GM19238 (cell line): Measurements from ENCODE around the gene RPS6KA2.
"Not testable (repeated sequence)": the region's sequence is repeated elsewhere in the genome, so short reads cannot be mapped to it uniquely, and the experiment has no call there.

Experiments used
- DNase-seq: peaks from one replicate; pipeline ENCODE4 v3.0.0; 2011; ENCODE audit warnings: low spot score; ENCODE audit not compliant: insufficient read length

RPS6KA2 gene

DNA sequence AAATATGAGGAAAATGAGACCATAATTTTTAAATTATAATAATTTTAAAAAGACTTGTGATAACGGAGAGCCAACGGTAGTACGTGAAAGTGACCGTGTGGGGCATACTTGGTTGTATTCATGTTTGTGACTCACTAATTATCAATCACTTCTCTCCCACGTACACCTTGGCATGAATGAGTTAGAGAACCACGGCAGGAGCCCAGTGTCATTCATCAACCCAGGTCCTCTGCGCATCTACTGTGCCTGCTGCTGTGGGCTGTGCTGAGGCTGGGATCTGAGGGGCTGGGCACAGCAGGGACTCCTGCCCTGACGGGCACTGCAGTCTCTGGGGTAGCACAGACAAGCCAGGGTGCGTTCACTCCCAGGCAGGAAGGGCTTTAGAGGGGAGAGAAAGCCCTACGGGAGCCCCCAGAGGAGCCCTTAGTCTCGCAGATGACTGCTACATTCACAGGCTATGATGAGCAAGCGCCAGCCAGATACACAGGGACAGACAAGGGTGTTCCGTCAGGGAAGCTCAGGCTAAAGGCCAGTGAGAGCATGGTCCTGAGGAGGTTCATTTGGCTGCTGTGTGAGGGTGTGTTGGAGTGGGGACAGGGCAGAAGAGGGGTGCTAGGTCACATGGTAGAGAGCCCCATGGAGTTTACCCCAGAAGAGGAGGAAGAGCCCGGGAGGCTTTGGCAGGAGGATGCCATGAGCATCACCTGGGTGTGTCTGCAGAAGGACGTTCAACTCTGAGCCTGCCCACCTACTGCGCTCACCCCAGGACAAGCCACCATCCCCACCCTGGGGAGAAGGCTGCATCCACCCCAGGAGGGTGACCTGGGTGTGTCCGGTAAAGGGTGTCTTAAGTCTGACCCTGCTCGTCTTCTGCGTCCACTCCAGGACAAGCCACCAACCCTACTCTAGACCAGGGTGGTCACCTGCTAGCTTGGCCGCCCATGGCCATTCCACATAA lies 8.2 kb upstream of the RPS6KA2 start:
- DNase-seq = no peak

DNA sequence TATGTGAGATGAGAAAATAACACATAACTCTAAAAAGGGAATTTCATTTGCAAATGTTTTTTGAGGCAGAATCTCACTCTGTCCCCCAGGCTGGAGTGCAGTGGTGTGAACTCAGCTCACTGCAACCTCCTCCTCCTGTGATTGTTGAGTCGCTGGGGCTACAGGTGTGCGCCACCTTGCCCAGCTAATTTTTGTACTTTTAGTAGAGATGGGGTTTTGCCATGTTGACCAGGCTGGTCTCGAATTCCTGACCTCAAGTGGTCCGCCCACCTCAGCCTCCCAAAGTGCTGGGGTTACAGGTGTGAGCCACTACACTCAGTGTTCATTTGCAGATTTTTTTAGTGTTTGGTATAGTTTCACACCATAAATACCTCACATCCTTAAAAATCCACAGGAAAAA lies 7.5 kb upstream of the RPS6KA2 start:
- not testable (repeated sequence) for DNase-seq

DNA sequence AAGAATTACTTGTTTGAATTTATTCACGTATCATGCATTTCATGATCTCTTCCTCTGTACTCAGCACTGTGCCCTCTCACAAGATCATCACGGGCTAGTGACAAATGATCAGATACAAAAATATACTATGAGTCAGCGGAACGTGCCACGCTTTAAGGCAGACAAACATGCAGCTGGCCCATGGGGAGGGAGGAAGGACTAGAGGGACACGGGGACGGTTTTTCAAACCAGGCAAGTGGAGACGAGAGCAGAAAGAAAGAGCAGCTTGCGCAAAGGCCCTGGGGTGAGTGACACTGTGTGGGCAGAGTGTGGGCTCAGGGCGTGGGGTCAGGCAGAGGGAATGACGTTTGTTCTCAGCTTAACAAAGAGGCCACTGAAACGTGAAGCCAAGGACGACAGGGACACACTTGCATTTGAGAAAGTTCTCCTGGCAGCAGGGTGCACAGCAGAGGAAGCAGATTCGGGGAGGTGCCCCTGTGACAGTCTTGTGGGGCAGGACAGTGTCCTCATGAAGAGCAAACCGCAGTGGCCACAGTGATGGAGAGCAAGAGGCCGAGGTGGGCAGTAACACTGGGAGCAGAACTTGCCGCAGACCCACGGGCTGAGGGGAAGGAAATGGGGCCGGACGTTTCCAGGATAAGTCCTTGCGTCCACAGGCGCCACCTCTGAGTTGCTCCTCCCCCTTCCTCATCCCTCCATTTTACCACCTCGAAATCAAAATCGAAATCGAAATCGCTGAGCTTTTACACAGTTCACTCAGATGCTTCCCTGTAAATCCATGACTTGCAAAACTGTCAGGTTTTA lies 6.9 kb upstream of the RPS6KA2 start:
- no peak for DNase-seq

DNA sequence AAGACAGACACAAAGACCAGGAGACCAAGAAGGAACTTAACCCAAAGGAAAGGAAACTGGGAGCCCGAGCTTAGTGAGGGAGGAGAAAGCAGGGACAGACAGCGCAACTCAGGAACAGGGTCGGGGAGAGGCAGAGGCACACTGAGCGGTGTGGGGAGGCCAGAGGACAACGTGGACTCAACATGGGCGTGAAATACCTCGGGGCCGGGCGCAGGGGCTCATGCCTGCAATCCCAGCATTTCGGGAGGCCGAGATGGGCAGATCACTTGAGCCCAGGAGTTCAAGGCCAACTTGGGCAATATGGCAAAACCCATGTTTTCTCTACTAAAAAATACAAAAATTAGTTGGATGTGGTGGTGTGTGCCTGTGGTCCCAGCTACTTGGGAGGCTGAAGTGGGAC lies 5.7 kb upstream of the RPS6KA2 start:
- DNase-seq = no peak

DNA sequence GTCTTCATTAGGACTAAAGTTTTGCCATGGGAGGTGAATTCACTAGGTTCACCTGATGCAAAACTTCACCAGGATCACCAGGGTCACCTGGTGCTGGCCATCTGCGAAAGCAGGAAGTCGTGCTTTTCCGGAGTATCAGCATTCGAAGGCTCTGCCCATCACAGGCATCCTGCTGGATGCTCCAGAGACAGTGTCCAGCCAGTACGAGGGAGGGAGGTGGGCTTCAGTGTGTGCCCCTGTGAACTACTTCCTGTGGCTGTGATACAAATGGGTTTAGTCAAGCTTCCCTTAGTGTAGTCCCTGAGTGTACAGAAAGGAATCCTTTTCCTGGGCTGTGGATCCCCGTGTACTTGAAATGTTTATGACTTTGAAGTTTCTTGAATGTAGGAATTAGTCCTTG lies 3.4 kb upstream of the RPS6KA2 start:
- no peak for DNase-seq

DNA sequence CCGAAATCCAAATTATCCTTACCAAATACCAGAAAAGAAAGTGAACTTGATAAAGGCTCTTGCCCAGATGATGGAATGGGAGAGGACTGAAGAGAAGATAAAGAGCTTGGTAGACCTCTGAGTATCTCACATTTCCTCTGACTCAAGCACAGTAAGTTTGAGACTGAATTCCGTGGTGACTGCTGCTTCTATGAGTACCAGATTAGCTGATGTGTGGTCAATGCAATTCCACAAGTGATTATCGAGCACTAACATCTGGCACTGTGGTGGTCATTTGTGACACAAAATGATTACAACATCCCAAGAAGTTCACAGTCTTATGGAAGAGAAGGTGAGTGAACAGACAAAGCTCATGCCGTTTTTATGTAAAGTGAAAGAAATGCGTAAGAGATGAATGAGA lies 2.6 kb upstream of the RPS6KA2 start:
- no peak for DNase-seq

DNA sequence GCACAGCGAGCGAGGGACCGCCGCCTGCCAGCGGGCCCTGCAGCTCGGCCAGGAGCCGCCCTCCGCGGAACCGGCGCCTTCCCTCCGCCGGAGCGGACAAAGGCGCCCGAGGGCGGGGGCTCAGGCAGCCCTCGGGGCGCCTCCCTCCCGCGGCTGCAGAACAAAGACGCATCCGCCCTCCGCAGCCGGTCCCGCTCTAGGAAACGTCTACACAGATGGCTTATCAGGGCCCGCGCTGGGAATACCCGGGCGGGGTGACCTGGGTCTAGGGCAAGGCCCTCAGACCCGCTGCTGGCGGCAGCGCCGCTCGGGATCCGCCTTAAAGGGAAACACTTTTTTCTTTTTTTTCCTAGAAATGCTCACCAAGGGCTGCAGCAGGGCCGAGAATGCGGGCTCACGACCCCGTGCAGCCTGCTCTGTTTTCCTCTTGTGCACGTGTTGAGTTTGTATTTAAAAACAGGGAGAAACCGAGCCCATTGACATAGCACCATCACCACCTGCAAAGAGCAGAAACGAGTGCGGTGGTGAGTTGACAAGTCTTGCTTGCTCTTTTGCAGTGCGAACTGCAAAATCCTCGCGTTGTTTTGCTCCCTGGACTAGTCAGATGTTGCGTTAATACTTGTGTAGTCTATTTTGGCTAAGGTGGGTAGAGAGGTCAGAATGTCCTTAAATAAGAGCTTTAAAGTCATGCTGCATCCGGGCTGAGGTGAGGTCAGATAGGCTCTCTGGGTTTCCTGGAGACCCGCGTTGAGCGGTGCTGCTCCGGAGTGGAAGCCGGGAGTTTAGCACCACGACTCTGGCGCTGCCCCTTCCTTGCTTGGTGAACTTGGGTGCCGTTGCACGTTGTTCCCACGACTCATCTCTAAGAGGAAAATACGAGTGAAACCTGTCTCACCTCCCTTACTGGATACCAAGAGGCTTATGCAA lies 1.1 kb upstream of the RPS6KA2 start:
- DNase-seq = peak; percentile 51

DNA sequence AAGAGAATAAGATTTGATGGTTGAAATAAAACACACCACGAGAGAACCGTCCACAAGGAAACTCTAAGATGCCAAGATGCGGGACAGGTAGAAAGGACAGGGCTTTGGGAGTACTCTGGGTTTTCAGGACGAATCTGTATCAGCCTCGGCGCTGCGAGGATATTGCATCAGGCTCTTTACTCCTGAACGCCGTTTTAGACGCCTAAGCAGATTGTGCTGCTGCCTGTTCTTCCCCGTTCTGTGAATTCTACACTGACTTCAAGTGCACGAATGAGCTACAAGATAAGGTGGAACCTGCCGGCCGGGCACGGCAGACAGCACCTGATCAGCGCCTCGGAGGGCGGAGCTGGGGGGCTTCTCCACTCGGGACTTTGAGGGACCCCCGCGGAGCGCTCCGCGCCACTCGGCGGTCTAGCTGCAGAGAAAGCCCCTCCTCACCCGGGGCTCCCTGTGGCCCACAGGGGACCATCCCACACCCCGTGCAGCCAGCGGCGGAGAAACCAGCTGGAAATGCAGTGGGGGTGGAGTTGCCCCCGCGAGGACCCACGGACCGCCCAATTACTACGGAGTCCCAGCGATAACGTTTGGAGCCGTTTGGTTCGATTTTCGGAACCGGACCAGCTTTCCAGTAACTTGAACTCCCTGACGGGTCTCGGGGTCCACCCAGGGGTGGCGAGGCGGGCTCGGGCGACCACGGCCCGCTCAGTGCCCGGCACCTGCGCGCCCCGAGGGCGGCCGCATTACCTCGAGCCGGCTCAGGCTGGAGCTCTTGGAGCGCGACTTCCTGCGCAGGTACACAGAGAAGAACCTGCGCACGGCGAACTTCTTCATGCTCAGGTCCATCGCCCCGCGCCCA lies 646 bp downstream of the RPS6KA2 start:
- DNase-seq = no peak

DNA sequence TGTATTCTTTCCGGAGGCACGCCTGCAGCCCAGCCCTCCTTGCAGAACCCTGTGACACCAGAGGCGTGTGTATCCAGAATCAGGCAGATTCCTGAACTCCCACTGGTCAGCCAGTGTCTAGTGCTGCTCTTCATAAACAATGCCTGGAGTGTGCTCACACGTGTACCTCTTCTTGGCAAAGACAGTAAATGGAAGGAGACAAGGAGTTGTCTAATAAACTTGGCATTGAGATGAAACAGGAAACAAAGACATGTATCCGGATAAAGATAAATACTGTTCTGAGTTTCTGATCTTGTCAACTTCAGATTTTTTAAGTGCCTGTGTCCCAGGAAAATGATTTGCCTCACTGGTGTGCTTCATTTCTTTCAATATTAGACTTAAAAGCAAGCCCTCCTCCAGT lies 1.7 kb downstream of the RPS6KA2 start:
- no peak for DNase-seq

DNA sequence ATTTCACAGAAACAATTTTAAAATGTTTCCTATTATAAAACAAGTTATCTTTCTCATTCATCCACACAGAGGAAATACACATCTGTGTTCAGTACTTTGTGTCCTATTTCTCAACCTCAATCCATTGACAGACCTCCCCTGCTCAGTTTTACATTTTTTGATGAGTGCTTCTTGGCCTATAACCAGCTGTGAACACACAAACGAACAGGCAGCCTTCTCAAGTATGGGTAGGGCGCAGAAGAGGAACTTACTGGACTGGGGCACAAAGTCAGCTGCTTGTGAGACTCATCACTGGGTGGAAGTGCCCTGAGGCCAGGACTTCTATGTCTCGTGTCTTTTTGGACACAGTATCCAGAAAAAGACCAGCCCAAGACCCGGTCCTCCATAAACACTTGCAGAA lies 2.8 kb downstream of the RPS6KA2 start:
- no peak for DNase-seq

DNA sequence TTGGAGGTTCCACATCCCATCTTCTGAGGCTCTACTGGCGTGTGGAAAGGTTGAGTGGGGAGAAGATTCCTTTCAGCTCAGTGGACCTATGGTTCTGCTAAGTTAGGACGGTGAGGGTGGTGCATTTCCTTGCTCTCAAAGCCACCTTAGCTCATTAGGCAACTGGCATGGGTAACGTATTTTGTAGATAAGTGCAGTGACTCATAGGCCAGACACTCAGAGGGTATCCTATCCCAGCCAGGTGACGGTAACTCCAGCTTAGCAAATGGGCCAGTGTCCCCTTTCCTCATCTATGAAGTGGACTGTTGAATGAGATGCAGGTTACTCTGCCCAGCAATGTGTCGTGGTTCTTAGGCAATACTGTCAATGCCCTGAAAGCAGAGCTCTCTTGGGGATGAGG lies 3.7 kb downstream of the RPS6KA2 start:
- no peak for DNase-seq

DNA sequence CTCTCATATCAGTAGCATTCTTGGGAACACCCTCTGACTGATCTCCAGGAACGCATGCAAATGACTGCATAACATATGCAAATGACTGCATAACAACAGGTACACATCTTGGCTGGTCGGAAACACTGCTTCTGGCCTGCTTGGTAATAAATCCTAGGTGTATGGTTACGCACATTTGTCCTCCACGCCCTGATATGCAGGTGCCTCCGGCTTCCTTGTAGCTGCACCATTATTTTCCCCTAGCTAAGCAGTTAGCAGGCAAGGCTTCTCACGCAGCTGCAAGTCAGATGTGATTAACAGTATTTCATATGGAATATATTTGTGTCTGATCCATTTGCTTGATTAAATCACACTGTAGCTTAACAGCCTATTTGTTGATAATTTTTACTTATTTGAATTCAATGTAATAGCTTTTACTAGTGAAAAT lies 5.9 kb downstream of the RPS6KA2 start:
- no peak for DNase-seq

DNA sequence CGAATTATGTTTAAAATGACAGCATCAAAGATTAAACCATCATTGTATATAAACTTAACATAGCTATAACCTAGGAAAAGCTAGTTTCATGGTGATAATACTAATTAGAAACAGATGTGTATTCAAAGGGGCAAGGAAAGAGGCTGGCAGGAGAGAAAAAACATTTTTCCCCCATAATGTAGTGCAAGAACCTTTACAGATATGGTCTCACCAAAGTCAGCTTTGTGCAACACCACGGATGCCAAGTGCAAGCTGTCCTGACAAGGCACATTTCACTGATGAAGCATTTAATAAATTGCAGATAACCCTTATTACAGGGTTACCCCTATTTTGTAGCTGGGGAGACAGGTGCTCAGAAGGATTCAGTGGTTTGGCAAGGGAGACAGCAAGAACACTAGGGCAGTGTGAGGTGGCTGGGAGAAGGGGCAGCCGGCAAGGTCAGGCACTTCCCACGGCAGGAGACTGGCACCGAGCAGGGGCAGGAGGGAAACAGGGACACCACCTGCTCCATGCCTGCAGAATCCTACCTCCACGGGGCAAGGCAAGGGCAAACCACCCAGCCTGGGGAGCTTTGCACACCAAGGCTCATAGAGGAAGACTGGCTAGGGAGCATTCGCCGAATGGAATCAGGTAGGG lies 6.5 kb downstream of the RPS6KA2 start:
- DNase-seq = no peak

DNA sequence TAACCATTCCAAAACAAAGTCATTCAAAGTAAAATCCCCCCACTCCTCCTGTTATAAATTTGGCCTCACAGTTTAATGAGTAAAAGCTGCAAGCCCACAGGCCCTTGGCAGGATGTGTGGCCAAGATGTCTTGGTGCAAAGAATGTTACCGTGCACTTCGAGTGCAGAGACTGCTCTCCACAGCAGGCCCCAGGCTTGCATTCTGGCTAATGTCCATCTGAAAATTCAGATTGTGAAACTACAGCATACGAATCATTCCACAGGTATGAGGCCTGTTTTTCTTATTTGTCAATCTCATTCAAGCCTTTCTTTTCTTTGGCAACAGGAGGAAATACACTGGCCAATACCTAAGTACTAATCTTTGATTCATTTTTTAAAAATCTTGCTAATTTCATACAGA lies 7.1 kb downstream of the RPS6KA2 start:
- DNase-seq = no peak

DNA sequence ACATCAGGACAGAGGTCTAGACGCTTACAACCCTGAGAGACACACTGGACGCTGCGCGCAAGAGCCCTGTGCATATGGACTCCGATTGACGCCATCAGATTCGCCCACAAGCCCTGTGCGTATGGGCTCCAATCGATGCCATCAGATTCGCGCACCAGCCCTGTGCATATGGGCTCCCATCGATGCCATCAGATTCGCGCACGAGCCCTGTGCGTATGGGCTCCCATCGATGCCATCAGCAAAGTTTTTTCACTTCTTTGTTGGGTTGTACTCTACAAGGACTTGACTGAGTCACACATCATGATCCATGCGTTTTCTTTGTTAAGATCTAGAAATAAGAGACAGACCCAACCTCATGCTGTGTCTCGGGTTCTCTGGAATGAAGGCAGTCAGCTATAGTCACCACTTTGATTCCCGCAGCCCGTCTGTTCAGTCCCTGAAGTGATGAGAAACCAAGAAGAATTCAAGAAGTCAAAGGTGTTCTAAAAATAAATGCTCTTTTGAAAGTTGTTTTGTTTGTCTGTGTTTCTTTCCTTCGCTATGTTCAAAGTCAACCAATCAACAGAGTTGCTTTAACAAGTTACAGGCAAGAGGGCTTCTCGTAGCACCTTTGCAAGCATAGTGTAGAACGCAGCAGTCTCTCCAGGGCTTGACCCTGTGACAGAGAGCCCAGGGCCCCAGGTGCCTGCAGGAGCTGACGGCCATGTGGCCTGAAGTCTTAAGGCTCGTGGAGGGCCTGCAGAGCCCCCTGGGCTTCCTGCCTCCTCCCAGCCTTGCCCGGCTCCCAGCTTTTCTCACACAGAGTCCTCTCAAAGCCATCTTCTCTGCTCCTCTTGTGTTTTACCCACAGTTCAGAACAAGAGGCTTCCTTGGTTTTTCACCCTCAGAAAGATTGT lies 7.9 kb downstream of the RPS6KA2 start:
- no peak for DNase-seq

DNA sequence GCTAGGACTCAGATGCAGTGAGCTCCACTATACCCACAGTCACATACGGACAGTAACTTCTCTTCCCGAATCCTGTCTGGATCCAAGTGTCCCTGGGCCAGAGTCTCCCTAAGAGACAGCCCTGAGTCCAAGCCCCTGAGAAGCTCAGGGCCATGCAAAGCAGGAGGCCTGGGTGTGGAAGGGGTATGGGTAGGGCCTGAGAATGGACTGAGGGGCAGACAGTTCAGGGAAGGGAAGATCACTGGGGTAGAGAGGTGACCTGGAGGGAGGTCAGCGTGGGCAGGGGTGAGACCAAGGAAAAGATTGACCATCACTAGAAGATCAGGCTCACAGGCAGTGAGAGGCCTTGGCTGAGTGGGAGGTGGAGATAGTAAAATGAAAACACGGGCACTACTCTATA lies 8.8 kb downstream of the RPS6KA2 start:
- no peak for DNase-seq

DNA sequence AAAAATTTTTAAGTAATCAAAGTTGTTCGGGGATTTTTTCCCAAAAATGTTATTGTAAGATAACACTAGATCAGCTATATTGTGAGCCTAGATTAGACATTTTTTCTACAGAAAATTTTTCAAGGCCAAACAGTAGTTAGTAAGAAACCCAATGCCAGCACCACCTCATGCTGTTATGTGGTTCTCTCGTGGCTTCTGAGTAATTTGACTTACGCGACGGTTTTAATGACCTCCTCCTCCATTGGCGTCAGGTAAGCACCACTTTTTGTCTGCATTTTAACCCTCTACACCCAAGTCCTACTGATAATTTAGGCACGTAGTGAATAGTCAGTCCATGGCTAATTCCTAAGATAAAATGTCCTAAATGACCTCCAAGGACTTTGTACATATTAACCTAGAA lies 9.7 kb downstream of the RPS6KA2 start:
- no peak for DNase-seq

DNA sequence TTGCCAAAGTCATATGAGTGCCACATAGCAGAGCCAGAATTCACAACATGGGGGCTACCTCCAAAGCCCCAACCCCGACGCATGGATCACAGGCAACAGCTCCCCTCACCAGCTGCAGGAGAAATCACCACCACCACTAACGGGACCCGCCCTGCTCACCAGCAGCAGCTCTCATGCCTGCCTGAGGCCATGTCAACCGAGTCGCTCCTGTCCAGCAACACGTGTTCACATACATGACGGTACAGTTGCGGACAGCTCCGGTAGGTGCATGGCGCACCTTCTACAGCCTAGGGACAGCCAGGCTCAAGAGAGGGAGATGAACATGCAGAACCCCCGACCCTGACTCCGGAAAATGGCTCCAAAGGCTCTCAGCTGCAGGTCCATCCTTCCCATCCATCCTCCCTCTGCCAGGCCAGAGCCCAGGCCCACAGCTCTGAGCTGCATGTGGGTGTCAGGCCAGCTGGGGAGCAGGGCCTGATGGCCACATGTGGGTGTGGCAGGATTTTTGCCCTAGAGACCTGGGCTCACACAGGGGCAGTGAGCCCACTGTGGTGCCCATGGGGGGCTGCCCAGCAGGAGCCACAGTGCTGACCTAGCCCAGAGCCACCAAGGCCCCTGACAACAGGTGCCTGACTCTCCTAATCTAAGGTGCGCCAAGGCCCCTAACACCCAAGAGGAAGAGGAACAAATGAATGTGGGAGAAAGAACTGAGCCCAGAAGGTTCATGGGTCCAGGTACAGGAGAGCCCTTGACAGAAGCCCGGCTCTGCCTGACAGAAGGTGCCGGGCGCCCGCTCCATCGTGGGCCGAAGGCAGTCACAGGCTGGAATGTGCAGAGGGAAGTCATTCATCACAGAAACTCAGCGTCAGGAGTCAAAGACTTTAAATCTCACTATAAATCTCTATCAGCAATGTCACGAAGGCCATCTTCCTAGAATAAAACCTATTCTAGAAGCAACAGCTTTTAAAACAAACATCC lies 10.5 kb downstream of the RPS6KA2 start:
- DNase-seq = no peak
